Jurkat, Clone E6-1 (cell line): ENCODE results near the gene CCSAP. TPM values are rescaled to one million over a fixed set of nuclear protein-coding genes. Genes with fewer than 3 reads are reported as not detected.
"Not testable (repeated sequence)": the region's sequence is repeated elsewhere in the genome, so short reads cannot be mapped to it uniquely, and the experiment has no call there.

Experiments
- DNase-seq: peaks from one replicate; pipeline ENCODE4 v3.0.0-alpha.2; 2011; ENCODE audit warnings: low read depth, low spot score
- H3K4me3 ChIP-seq: 2 replicates; pipeline ENCODE4 v1.5.1; 2011; ENCODE audit warnings: mild to moderate bottlenecking, low read length, control low read depth, moderate library complexity
- polyA plus RNA-seq: library from polyadenylated mRNA; unstranded; fragments of >200 nt; gene quantifications from one replicate; pipeline ENCODE4 v1.2.1, GENCODE V29; 2012; ENCODE audit warnings: missing spikeins; ENCODE audit not compliant: insufficient read length, insufficient read depth

The CCSAP gene, protein sequence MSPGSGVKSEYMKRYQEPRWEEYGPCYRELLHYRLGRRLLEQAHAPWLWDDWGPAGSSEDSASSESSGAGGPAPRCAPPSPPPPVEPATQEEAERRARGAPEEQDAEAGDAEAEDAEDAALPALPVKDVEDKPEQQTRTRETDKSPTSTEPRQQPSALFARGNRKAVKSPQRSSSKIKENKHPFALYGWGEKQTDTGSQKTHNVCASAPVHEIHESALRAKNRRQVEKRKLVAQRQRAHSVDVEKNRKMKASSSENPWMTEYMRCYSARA
- polyA plus RNA-seq = 12.9 TPM

GRCh38 chr1:229342656-229343569 is at the start of gene CCSAP:
CCSAP (minus strand) TSS chr1:229343047; CDS start chr1:229342465, 582 bp downstream.
- peak; percentile 75 for DNase-seq
- peak within 1 kb of the TSS; percentile 79 for H3K4me3 ChIP-seq

GRCh38 chr1:229390130-229390529 is 47.3 kb upstream of the CCSAP start:
- H3K4me3 ChIP-seq = no peak overlapping the region
- DNase-seq = no peak

DNA sequence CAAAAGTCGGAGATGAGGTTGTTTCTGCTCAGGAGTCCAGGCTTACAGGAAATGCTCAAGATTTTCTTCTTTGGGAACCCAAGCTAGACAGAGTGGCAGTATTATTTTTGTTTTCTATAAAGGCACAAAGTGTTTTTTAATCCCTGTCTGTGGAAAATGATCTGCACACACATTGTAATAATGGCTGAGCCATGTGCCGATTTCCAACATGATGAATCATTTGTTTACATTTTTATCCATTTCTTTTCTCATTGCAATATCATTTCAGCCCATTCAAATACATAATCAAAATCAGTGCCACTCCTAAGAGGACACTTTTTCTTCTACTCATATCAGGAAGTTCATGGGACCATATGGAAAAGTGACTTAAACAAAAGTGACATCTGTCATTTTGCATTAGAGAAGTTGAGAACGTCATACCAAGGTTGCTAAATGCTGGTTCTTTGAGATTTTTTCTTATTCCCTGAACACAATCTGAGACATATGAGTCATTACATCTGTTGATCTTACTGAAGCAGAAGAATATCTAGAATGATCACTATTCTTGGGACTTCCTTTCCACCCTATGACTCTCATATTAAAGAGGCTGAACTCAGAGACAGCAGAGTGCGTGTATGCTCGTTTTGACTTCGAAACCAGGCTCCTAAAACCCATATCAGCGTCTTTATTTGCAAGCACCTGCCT is 46.2 kb upstream of the CCSAP start:
- DNase-seq = no peak
- H3K4me3 ChIP-seq = no peak overlapping the region

GRCh38 chr1:229385853-229386456 is 43.1 kb upstream of the CCSAP start:
- no peak overlapping the region for H3K4me3 ChIP-seq
- no peak for DNase-seq

- H3K4me3 ChIP-seq = no peak overlapping the region
- no peak for DNase-seq
Measured at GRCh38 chr1:229384822-229385221, 42.0 kb upstream of the CCSAP start.

- no peak overlapping the region for H3K4me3 ChIP-seq
- DNase-seq = no peak
Measured at GRCh38 chr1:229383961-229384360, 41.1 kb upstream of the CCSAP start.

DNA sequence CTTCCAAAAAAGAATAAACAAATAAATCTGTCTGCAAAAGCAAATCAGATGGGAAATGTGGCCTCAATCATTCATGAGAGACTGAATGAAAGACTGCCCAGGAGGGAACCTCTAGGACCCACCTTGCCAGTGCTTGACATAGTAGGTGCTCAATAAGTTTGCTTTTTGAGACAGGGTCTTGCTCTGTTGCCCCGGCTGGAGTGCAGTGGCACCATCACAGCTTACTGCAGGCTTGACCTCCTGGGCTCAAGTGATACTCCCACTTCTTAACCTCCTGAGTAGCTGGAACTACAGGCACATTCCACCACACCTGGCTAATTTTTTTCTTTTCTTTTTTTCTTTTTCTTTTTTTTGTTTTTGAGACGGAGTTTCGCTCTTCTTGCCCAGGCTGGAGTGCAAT is 40.3 kb upstream of the CCSAP start:
- no peak overlapping the region for H3K4me3 ChIP-seq
- no peak for DNase-seq

GRCh38 chr1:229381234-229381633 is 38.4 kb upstream of the CCSAP start:
- H3K4me3 ChIP-seq = no peak overlapping the region
- DNase-seq = no peak

DNA sequence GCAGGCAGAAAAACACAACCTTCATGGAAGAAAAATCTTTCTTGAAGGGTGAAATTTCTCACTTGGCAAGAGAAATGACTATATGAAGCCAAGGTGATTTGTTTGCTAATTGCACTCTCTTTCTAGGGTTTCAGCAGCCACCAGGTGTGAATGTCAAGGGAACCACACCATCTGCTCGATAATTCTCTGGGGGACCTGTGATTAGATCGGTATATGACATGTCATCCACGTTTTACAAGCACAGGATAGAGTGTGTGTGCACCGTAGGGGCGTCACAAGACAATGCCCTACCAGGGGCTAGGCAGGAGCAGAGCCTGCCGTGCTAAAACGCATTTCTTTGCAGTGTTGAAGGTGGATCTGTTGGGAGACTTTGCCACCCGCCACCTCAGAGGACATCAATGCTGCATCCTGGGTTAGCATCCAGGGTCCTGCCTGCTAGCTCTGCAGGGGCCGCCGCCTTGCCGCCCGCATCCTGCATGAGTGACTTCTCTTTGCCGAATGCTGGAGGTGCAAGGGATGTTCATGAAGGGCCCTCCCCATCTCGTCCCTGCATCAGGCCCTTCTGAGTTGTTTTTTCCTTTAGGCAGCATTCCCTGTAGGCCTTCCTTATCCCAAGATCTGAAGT is 37.8 kb upstream of the CCSAP start:
- no peak for DNase-seq
- no peak overlapping the region for H3K4me3 ChIP-seq

GRCh38 chr1:229379846-229380245 is 37.0 kb upstream of the CCSAP start:
- no peak overlapping the region for H3K4me3 ChIP-seq
- no peak for DNase-seq

- DNase-seq = no peak
- no peak overlapping the region for H3K4me3 ChIP-seq
Measured at GRCh38 chr1:229378586-229379367, 35.9 kb upstream of the CCSAP start.

DNA sequence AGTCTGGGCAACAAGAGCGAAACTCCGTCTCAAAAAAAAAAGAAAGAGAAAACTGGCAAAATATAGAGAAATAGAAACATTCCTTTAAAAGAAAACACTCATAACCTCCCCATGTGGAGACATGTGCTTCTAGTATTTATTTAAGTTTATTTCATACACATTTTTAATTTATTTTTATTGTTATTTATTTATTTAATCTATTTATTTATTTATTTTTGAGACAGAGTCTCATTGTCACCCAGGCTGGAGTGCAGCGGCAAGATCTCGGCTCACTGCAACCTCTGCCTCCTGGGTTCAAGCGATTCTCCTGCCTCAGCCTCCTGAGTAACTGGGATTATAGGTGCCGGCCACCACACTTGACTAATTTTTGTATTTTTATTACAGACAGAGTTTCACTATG is 35.2 kb upstream of the CCSAP start:
- not testable (repeated sequence) for DNase-seq, H3K4me3 ChIP-seq

GRCh38 chr1:229377429-229377828 is 34.6 kb upstream of the CCSAP start:
- H3K4me3 ChIP-seq = no peak overlapping the region
- no peak for DNase-seq

DNA sequence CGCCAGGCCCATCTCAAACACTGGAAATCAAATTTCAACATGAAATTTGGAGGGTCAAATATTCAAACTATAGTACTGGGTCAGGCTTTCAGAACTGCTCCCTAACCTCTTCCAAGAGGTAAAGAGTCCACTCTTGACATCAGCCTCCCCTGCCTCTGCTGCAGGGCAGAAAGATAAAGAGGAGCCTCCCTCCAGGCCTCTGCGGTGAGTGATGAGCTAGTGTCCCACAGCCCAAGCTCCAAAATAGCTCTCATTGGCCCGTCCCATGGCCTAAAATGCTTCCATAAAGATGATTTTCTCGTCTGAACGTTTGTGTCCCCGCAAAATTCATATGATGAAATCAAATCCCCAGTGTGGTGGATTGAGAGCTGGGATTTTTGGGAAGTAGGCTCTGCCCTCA is 33.7 kb upstream of the CCSAP start:
- DNase-seq = no peak
- no peak overlapping the region for H3K4me3 ChIP-seq

DNA sequence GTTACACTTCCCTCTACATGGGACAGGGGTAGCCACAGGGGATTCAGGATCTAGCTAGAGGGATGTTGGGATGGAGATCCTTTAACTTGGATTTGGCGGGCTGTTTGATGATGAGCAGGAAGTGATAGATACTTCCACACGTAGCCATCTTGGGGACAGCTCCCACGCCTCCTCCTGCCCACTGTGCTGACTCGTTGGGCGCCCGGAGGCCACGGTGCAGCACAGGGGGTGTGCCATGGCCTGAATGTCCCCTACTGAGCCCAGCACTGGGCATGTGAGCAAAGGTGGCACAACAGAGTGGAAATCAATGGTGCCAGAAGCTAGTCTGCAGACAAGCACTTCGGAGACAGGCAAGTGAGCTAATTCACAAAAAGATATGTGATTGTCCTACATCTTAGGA is 31.6 kb upstream of the CCSAP start:
- DNase-seq = no peak
- no peak overlapping the region for H3K4me3 ChIP-seq

DNA sequence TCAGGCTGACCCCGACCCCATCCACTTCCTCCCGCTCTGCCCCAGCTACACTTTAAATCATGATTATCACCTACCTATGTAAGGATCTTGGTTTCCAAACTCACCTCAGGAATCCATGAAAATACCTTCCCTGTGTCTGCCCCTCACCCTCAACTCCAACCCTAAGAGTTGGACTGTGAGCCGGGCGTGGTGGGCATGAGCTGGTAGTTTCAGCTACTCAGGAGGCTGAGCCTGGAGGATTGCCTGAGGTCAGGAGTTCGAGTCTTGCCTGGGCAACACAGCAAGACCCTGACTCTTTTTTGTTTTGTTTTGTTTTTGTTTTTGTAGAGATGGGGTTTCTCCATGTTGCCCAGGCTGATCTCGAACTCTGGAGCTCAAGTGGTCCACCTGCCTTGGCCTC is 30.5 kb upstream of the CCSAP start:
- H3K4me3 ChIP-seq = no peak overlapping the region
- DNase-seq = no peak

- no peak overlapping the region for H3K4me3 ChIP-seq
- no peak for DNase-seq
Measured at GRCh38 chr1:229372251-229372650, 29.4 kb upstream of the CCSAP start.

DNA sequence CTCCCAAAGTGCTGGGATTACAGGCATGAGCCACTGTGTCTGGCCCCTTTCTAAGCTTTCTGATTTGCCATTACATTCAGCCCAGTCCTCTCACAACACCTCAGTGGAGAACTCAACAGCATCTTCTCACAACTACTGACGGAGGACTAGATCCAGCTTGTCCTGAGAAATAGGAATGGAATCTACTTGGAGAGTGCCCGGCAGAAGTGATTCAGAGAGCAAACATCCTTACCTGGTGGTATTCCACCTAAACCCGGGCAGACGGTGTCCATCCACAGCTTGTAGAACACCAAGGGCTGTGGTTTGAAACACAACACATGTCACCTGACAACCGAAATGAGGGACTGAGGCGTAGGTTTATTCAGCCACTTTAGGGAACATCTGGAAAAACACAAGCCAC is 28.8 kb upstream of the CCSAP start:
- H3K4me3 ChIP-seq = no peak overlapping the region
- no peak for DNase-seq
